GM18907 (cell line): ENCODE data around the gene ENTPD2.

Experiments used
- ATAC-seq: cut with Tn5 transposase; IDR thresholded peaks from one replicate; pipeline ENCODE4 v1.9.1; 2021; ENCODE audit warnings: mild to moderate bottlenecking, moderate library complexity; ENCODE audit not compliant: unreplicated experiment

ENTPD2 gene

DNA sequence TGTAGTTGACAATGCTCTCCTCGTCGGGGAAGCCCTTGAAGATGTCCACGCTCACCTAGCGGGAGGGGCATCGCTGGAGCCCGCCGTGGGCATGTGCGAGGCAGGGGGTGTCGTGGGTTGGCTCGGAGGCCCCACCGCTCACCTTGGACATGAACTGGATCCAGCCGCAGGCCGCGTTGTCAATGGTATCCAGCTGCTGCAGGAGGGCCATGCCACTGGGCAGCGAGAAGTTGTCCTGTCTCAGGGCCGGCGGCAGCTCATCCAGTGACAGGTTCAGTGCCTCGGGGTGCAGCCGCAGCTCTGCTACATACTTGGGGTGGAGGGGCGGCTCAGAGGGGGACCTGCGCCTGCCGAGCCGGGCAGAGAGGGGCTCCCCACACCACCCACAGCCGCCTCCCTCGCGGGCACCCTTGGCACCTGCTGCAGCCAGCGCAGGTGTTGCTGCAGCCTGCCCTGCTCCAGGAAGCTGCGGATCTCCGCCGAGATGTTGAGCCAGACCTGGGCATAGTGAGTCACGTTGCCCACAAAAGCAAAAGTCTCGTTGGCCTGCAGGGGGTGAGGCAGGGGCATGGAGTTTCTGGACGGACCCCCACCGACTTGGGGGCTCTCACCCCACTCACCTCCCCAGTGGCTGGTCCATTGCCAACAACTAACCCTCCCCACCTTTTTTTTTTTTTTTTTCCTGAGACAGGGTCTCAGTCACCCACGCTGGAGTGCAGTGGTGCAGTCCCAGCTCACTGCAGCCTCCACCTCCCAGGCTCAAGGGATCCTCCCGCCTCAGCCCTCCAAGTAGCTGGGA lies 34.9 kb downstream of the ENTPD2 start:
- no peak for ATAC-seq

GRCh38 chr9:137017791-137018497 lies 35.9 kb downstream of the ENTPD2 start:
- no peak for ATAC-seq

- no peak for ATAC-seq
Measured at GRCh38 chr9:137017071-137017470, 36.8 kb downstream of the ENTPD2 start.

DNA sequence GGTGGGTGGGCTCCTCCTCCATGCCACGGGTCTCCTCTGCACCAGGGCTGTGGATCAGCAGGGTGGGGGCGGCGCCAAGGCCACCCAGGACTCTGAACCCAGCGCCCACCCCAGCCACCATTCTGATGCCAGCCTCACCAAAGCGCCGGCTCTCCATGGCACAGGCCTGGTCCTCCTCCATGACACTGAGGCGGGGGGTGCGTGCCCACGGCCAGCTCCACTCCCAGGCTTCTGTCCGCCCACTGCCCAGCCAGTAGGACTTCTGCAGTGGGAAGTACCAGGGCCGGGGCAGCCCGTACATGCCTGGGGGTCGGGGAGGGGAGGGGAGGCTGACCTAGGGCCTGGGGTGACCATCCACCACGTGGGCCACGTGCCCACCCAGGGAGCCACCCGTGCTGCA lies 37.4 kb downstream of the ENTPD2 start:
- ATAC-seq: no peak

- ATAC-seq: no peak
Measured at GRCh38 chr9:137015976-137016375, 37.9 kb downstream of the ENTPD2 start.

GRCh38 chr9:137015540-137015930 lies 38.3 kb downstream of the ENTPD2 start:
- ATAC-seq: no peak

DNA sequence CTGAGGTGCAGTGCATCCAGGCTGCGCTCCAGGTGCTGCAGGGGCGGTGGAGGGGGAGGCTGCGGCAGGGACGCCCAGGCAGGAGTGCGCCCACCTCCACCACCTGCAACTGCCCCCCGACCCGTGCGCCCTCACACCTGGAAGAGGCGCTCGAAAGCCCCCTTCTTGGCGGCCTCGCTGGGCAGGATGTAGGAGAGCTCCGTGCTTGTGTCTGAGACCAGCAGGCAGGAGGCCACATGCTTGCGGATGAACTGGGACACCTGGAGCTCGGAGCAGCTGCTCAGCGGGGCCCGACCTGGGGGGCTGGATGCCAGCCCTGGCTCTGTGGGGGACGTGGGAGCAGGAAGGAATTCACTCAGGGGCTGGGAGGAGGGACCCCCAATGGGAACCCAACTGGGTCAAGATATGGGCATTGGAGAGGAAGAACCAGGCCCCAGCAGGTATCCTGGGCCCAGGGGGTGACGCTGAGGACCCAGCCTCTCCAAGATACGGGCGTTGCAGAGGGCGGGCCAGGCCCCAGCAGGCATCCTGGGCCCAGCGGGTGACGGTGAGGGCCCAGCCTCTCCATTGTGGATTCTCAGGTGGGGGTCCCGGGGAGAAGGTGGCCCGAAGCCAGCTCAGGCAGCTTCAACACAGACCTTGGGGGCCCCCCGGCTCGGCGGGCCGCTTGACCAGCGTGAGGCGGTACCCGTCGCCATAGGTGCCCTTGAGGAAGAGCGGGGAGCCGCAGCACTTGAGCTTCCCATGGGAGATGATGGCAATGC lies 38.9 kb downstream of the ENTPD2 start:
- ATAC-seq: no peak

DNA sequence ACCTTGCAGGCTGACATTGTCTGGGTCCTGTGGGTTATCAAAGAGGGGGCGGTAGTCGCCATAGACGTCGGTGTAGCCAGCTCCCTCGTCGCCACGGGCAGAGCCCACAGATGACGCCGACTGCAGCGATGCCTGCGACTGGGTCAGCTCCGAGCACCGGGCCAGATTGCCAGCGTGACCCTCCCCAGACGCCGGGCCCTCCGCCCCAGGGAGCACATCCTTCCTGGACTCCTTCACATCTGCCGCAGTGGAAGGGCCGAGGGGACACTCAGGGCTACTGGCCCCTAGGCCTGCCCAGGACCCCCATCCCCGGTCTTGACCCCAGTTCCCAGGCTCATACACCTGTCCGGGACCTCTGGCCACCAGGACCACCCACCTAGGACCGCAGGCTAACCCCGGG lies 39.7 kb downstream of the ENTPD2 start:
- no peak for ATAC-seq

GRCh38 chr9:137013571-137013940 lies 40.3 kb downstream of the ENTPD2 start:
- ATAC-seq: no peak

DNA sequence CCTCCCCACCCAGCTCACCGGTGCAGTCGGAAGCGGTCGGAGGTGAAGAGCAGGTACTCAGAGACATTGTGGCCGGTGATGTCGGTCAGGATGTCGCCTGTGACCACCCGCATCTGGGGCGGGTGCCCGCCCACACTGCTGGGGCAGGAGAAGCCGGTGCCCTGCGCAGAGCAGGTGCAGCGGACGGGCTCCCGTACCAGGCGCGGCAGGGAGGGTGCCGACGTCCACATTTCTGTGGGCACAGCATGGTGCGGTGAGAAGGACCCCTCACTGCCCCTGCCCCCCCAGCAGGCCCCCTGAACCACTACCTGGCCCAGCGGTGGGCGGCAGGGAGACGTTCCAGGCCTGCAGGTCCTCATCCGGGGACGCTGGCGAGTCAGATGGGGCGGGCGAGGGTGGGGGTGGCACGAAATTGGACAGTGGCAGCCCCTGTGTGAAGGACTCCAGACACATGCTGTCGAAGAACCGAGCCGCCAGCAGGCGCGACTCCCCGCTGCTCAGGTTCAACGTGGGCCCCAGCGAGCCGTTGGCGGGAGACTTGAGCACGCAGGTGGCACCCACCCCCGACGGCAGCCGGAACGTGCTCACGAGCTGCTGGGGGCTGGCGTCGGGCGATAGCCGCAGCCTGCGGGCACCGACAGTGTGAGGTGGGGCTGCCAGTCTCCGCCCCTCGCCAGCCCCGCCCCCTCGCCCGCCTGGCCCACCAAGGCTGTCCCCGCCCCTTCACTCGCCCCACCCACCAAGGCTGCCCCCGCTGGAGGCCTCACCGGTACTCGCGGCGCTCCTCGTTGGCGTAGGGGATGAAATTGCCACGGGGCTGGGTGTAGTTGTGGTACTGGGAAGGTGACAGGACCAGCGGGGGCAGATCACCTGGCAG lies 40.9 kb downstream of the ENTPD2 start:
- no peak for ATAC-seq

DNA sequence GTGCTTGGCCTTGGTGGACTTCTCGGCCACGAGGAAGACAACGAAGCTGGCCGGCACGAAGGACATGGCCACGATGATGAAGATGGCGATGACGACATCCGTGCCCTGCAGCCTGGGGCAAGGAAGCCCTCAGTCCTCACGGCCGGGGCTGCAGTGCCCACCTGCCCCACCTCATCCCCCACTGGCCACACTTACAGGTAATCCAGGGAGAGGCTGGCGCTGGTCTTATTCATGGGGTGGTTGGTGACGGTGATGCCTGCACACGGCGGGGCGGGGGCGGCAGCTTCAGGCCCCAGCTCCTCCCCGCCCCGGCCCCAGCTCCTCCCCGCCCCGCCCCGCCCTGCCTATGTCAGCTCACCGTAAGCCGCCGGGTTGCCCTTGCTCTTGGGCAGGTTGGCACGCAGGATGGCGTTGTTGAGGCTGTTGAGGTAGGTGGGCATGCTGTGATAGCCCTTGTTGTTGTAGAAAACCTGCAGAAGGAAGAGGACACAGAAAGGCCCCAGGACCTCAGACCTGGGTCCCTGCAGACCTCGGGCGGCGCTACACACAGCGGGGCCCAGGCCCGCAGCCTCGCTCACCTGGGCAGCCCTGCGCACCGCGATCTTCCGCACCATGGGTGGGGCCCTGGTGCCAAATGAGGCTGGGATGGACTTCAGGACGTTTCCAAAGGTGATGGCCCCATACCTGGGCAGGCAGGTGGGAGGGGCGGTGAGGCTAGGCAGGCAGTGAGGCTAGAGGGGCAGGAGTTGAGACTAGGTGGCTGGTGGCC lies 41.8 kb downstream of the ENTPD2 start:
- no peak for ATAC-seq

DNA sequence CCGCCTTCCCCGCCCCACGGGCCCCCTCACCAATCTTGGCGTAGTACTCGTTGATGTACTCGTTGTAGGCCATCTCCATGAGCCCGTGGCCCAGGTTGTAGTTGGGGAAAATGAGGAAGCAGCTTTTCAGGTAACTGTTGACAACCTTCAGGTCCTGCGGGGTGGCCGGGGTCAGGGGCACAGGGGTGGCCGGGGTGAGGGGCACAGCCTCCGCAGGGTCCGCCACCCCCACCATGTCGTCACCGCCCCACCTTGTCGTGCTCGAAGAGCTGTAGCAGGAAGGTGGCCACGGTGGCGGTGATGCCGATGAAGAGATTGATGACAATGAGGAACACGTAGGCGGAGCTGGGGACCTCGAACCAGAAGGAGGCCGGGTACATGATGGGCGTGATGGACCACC lies 42.7 kb downstream of the ENTPD2 start:
- no peak for ATAC-seq

- ATAC-seq: no peak
Measured at GRCh38 chr9:137009938-137010732, 43.7 kb downstream of the ENTPD2 start.

GRCh38 chr9:137009217-137009616 lies 44.6 kb downstream of the ENTPD2 start:
- no peak for ATAC-seq

DNA sequence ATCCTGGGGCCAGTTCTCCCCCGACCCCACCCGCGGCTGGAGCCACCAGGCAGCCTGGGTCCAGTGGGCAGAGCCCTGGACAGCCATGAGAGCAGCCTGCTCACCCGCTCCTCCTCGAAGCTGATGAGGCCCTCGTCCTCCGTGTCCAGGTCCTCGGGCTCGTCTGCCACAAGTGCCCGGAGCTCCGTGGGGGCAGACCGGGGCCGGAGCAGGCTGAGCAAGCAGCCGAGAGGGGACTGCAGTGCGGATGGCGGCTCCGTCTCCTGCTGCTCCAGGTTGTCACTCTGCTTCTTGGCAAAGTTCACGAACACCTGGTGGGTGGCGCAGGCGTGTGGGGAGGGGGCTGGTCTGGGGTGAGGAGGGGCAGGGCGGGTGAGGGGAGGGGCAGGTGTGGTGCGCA lies 45.5 kb downstream of the ENTPD2 start:
- ATAC-seq: no peak

DNA sequence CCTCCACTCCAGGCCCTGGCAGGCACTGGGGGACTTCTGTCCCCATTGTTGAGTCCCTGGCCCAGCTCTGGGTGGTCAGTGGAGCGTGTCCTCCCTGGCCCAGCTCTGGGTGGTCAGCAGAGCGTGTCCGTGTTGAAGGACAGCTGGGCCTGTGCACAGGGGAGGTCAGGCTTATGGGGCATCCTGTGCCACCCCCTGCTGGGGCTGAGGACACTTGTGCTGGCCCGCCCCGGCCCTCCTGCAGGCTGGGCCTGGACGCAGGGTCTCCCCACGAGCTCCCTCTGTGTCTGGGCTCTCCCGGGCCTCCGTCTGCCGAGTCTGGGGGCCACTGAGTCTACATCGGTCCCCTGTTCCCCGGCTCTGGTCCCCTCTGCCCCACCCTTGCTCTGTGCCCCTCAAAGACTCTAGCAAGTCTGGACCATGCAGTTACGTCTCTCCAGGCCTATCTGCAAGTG lies 46.0 kb downstream of the ENTPD2 start:
- no peak for ATAC-seq

GRCh38 chr9:137007108-137007815 lies 46.6 kb downstream of the ENTPD2 start:
- no peak for ATAC-seq
